VCaP (cell line): ENCODE data around the gene CPNE8.

Experiments
- H3K27ac ChIP-seq: fragments of 450-650 bp; 2 replicates; pipeline ENCODE4 v1.5.1; 2017
- CTCF ChIP-seq: fragments of 450-650 bp; conservative IDR thresholded peaks from 2 replicates; pipeline ENCODE4 v1.5.1; 2017; ENCODE audit warnings: mild to moderate bottlenecking, moderate library complexity

The CPNE8 gene

GRCh38 chr12:38892976-38893375 lies 12.4 kb downstream of the CPNE8 start:
- TF ChIP-seq CTCF: no peak
- H3K27ac ChIP-seq: no peak overlapping the region

GRCh38 chr12:38892087-38892786 lies 13.2 kb downstream of the CPNE8 start:
- H3K27ac ChIP-seq: no peak overlapping the region
- no peak for TF ChIP-seq CTCF

DNA sequence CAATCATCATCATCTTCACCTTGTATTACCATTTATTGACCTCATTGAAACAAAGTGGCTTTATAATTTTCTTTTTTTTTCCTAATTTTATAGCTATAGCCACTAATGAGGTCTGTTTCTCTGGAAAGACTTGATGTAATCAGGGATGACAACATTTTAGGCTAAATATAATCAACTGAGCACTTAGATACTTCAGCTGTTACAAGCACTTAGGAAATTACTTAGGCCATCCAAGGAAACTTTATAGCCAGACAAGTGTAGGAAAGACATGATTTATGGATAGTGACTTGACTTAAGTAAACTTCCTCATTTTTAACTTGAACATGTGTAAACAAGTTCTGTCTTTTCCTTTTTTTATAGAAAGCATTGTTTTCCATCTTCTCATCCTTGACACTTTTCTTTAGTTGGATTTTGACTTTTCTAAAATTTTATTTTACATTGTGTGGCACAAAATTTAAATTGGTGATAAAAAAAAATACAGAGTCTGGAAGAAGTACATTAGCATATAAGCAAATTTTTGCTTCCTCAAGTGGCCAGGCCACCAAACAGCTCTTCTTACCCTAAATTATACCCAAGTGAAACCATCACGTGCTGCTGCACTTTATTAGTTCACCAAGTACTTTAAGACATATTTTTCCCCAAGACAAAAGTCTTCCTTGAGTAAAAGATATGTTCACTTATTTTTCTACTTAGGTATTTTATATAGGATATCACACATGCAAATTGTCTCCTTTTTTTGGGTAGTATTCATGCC lies 15.1 kb downstream of the CPNE8 start:
- H3K27ac ChIP-seq: no peak overlapping the region
- TF ChIP-seq CTCF: no peak

GRCh38 chr12:38889297-38889815 lies 16.0 kb downstream of the CPNE8 start:
- TF ChIP-seq CTCF: no peak
- H3K27ac ChIP-seq: no peak overlapping the region

DNA sequence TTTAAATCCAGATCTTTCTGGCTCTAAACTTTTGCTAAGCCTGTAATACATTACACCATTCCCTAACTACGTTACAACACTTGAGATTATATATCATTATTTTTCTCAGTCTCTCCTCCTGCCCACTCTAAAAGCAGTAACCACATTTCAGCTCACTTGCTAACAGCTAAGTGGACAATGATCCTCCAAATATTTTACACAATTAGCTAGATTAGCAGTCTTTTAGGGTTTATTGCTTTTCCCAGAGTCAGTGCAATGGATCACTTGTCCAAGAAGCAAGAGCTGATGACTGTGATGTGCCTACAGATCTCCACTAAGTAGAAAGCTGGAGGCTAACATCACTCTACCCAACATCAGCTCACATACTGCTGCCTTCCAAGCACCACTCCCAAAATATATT lies 17.6 kb downstream of the CPNE8 start:
- no peak for TF ChIP-seq CTCF

DNA sequence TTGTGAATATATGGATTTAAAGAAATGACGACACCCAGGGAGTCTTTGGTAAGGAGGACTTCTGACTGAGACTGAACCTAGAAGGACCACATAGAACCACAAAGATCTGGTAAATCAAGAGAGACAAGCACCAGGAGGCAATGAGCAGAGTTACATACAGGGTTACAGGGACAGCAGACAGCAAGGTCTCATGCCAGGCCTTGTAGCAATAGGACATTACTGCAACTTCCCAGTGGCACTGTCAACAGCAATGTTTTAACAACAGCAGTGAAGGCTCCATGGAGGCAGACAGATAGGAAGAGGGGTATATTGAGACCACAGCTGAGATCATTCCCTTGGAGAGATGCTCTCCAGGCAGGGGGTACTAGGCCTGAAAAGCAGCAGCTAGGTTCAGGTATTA lies 18.5 kb downstream of the CPNE8 start:
- no peak for TF ChIP-seq CTCF
- peak overlapping the region; percentile 44 for H3K27ac ChIP-seq

More for the DNA sequence above, 17.6 kb downstream of the CPNE8 start:
- no peak overlapping the region for H3K27ac ChIP-seq

- peak overlapping the region; percentile 44 for H3K27ac ChIP-seq
- no peak for TF ChIP-seq CTCF
Observed at GRCh38 chr12:38886064-38886463, 19.3 kb downstream of the CPNE8 start.
